GM21723 (cell line): Measurements from ENCODE around the gene PPIF.

ENCODE experiments used
- ATAC-seq: cut with Tn5 transposase; IDR thresholded peaks from one replicate; pipeline ENCODE4 v1.9.1; 2021; ENCODE audit warnings: mild to moderate bottlenecking, moderate library complexity; ENCODE audit not compliant: unreplicated experiment

The PPIF gene

GRCh38 chr10:79384773-79385391, 37.6 kb downstream of the PPIF start:
- no peak for ATAC-seq

GRCh38 chr10:79385392-79385795, 38.1 kb downstream of the PPIF start:
- ATAC-seq = no peak

GRCh38 chr10:79385804-79386531, 38.7 kb downstream of the PPIF start:
- no peak for ATAC-seq

GRCh38 chr10:79386637-79387465, 39.6 kb downstream of the PPIF start:
- ATAC-seq = no peak

- ATAC-seq = no peak
These were observed 40.3 kb downstream of the PPIF start for GRCh38 chr10:79387466-79387973.

- ATAC-seq = no peak
These were observed 40.9 kb downstream of the PPIF start for GRCh38 chr10:79387974-79388850.

GRCh38 chr10:79390057-79390456, 42.8 kb downstream of the PPIF start:
- no peak for ATAC-seq

GRCh38 chr10:79390551-79391229, 43.4 kb downstream of the PPIF start:
- ATAC-seq = no peak

- no peak for ATAC-seq
These were observed 44.2 kb downstream of the PPIF start for GRCh38 chr10:79391231-79392019.

GRCh38 chr10:79392020-79392398, 44.7 kb downstream of the PPIF start:
- no peak for ATAC-seq

- ATAC-seq = no peak
These were observed 45.4 kb downstream of the PPIF start for GRCh38 chr10:79392506-79393176.

GRCh38 chr10:79393221-79393923, 46.1 kb downstream of the PPIF start:
- ATAC-seq = no peak

- no peak for ATAC-seq
These were observed 46.8 kb downstream of the PPIF start for GRCh38 chr10:79393924-79394610.

GRCh38 chr10:79394664-79395063, 47.4 kb downstream of the PPIF start:
- ATAC-seq = no peak

GRCh38 chr10:79396520-79396919, 49.3 kb downstream of the PPIF start:
- no peak for ATAC-seq

GRCh38 chr10:79397051-79397450, 49.8 kb downstream of the PPIF start:
- ATAC-seq = no peak

- ATAC-seq = no peak
These were observed 50.5 kb downstream of the PPIF start for GRCh38 chr10:79397575-79398303.
